IMR-90 (cell line): Measurements from ENCODE around the gene KDM3A. TPM values are rescaled to one million over a fixed set of nuclear protein-coding genes. Genes with fewer than 3 reads are reported as not detected.

Experiments
- ATAC-seq: fragments of 200-7000 bp; cut with Tn5 transposase; 2 replicates; pipeline ENCODE4 v1.9.1; 2020; ENCODE audit warnings: low read depth, mild to moderate bottlenecking, moderate library complexity
- BruUV-seq: library from RNA; stranded (reverse); fragments of 400-500 nt; replicated peaks from 2 replicates; lab custom pipeline; 2021; lab: Mats Ljungman, UMichigan
- CTCF ChIA-PET: fragments of 300-600 bp; formaldehyde crosslinking; extraction: SDS; loops from one replicate; lab custom pipeline; 2021; ENCODE audit warnings: antibody characterized with exemption; lab: Yijun Ruan, JAX
- POLR2A ChIA-PET: fragments of 300-600 bp; sonication (Branson Sonifier 250); formaldehyde crosslinking; loops from one replicate; lab custom pipeline; 2022; ENCODE audit warnings: antibody characterized with exemption; ENCODE audit not compliant: unreplicated experiment; lab: Charles Lee
- DNase-seq: peaks from one replicate; pipeline ENCODE4 v3.0.0; 2013
- H2AFZ ChIP-seq: replicated peaks from 2 replicates; pipeline ENCODE3; 2013; ENCODE audit warnings: low read length, mild to moderate bottlenecking; ENCODE audit not compliant: poor library complexity
- H2AK5ac ChIP-seq: 2 replicates; pipeline ENCODE4 v1.6.1; 2013; ENCODE audit warnings: low read depth, low read length, inconsistent platforms
- H2AK9ac ChIP-seq: replicated peaks from 2 replicates; pipeline ENCODE3; 2013; ENCODE audit warnings: mild to moderate bottlenecking, low read depth, low read length, moderate library complexity; ENCODE audit not compliant: poor library complexity
- H2BK120ac ChIP-seq: 2 replicates; pipeline ENCODE4 v1.6.1; 2013; ENCODE audit warnings: low read depth, low read length, inconsistent platforms
- H2BK15ac ChIP-seq: 3 replicates; pipeline ENCODE4 v1.6.1; 2013; ENCODE audit warnings: low read depth, low read length, inconsistent platforms
- H2BK20ac ChIP-seq: 2 replicates; pipeline ENCODE4 v1.6.1; 2013; ENCODE audit warnings: low read depth, mild to moderate bottlenecking, inconsistent platforms, low read length, moderate library complexity
- H2BK5ac ChIP-seq: 2 replicates; pipeline ENCODE4 v1.6.1; 2013; ENCODE audit warnings: mild to moderate bottlenecking, low read depth, low read length, inconsistent platforms; ENCODE audit not compliant: poor library complexity, severe bottlenecking
- H3K14ac ChIP-seq: replicated peaks from 2 replicates; pipeline ENCODE4 v1.6.1; 2013; ENCODE audit warnings: low read depth, low read length, inconsistent platforms
- H3K18ac ChIP-seq: 2 replicates; pipeline ENCODE4 v1.6.1; 2013; ENCODE audit warnings: low read depth, low read length, control low read depth
- H3K23ac ChIP-seq: 2 replicates; pipeline ENCODE4 v1.6.1; 2013; ENCODE audit warnings: low read depth, low read length, inconsistent platforms
- H3K27ac ChIP-seq: 2 replicates; pipeline ENCODE4 v1.5.1; 2013; ENCODE audit warnings: mild to moderate bottlenecking, control low read depth, low read length; ENCODE audit not compliant: insufficient read depth
- H3K27me3 ChIP-seq: 2 replicates; pipeline ENCODE4 v1.6.1; 2013; ENCODE audit warnings: low read length; ENCODE audit not compliant: control insufficient read depth, insufficient read depth
- H3K36me3 ChIP-seq: 2 replicates; pipeline ENCODE4 v1.6.1; 2013; ENCODE audit warnings: low read length, mixed read lengths; ENCODE audit not compliant: control insufficient read depth, insufficient read depth
- H3K4ac ChIP-seq: 2 replicates; pipeline ENCODE4 v1.6.1; 2013; ENCODE audit warnings: low read depth, low read length, inconsistent platforms
- H3K4me1 ChIP-seq: 2 replicates; pipeline ENCODE4 v1.6.1; 2013; ENCODE audit warnings: low read length, mixed read lengths; ENCODE audit not compliant: control insufficient read depth, insufficient read depth
- H3K4me2 ChIP-seq: 2 replicates; pipeline ENCODE4 v1.6.1; 2013; ENCODE audit warnings: low read depth, mild to moderate bottlenecking, control low read depth, low read length, moderate library complexity
- H3K4me3 ChIP-seq: 2 replicates; pipeline ENCODE4 v1.5.1; 2013; ENCODE audit warnings: low read depth, mild to moderate bottlenecking, control low read depth, low read length, moderate library complexity; ENCODE audit not compliant: insufficient read depth
- H3K56ac ChIP-seq: 2 replicates; pipeline ENCODE4 v1.6.1; 2013; ENCODE audit warnings: low read length, inconsistent platforms; ENCODE audit not compliant: insufficient read depth; ENCODE audit errors: extremely low read depth
- H3K79me1 ChIP-seq, 2 experiments: 2 replicates each; pipeline ENCODE4 v1.6.1; 2013; ENCODE audit warnings: low read length in 2 of 2, inconsistent platforms in 1 of 2, low read depth in 1 of 2
- H3K9ac ChIP-seq: 2 replicates; pipeline ENCODE4 v1.6.1; 2013; ENCODE audit warnings: low read depth, low read length, control low read depth
- H3K9me1 ChIP-seq: 2 replicates; pipeline ENCODE4 v1.6.1; 2013; ENCODE audit warnings: low read length, inconsistent platforms; ENCODE audit not compliant: insufficient read depth
- H3K9me3 ChIP-seq: 2 replicates; pipeline ENCODE4 v1.6.1; 2013; ENCODE audit warnings: low read length; ENCODE audit not compliant: control insufficient read depth, insufficient read depth
- H4K20me1 ChIP-seq: 2 replicates; pipeline ENCODE4 v1.6.1; 2013; ENCODE audit warnings: low read length, inconsistent platforms; ENCODE audit not compliant: insufficient read depth
- H4K5ac ChIP-seq: 2 replicates; pipeline ENCODE4 v1.6.1; 2013; ENCODE audit warnings: mild to moderate bottlenecking, low read depth, low read length, control low read depth
- H4K8ac ChIP-seq, 2 experiments: 2 replicates each; pipeline ENCODE4 v1.6.1; 2013; ENCODE audit warnings: low read depth in 2 of 2, low read length in 2 of 2, control low read depth in 1 of 2, inconsistent platforms in 1 of 2
- H4K91ac ChIP-seq: 2 replicates; pipeline ENCODE4 v1.6.1; 2013; ENCODE audit warnings: low read depth, low read length, inconsistent platforms; ENCODE audit not compliant: insufficient read depth
- BHLHE40 ChIP-seq: fragments of 150-350 bp; IDR thresholded peaks from 2 replicates; pipeline ENCODE4 v1.6.1; 2016; ENCODE audit warnings: mild to moderate bottlenecking, low read depth, low read length
- CTCF ChIP-seq: conservative IDR thresholded peaks from 2 replicates; pipeline ENCODE4 v1.5.1; 2012; ENCODE audit warnings: mild to moderate bottlenecking, low read depth, low read length, improper control_type of control experiment
- ELK1 ChIP-seq: fragments of 150-350 bp; IDR thresholded peaks from 2 replicates; pipeline ENCODE4 v1.6.1; 2016; ENCODE audit warnings: low read depth, mild to moderate bottlenecking, low read length, moderate library complexity, borderline replicate concordance
- FOS ChIP-seq: fragments of 150-350 bp; IDR thresholded peaks from 2 replicates; pipeline ENCODE4 v1.6.1; 2016; ENCODE audit warnings: low read depth, low read length
- NFE2L2 ChIP-seq: fragments of 150-350 bp; IDR thresholded peaks from 2 replicates; pipeline ENCODE4 v1.6.1; 2016; ENCODE audit warnings: low read depth, mild to moderate bottlenecking, low read length
- RCOR1 ChIP-seq: IDR thresholded peaks from 2 replicates; pipeline ENCODE4 v1.6.1; 2012; ENCODE audit warnings: mild to moderate bottlenecking, low read length, improper control_type of control experiment; ENCODE audit not compliant: insufficient replicate concordance
- RFX5 ChIP-seq: IDR thresholded peaks from 2 replicates; pipeline ENCODE4 v1.8.0; 2012; ENCODE audit warnings: low read depth, mild to moderate bottlenecking, low read length, moderate library complexity
- SMC3 ChIP-seq: fragments of 150-350 bp; IDR thresholded peaks from 2 replicates; pipeline ENCODE4 v1.6.1; 2016; ENCODE audit warnings: low read depth, mild to moderate bottlenecking, antibody characterized with exemption, low read length, moderate library complexity
- WGBS, 2 experiments: methylation state at CpG; one replicate each; pipeline versions ENCODE4 v1.1.5 to v1.1.7; 2013; ENCODE audit warnings: missing lambda C conversion rate in 2 of 2; ENCODE audit not compliant: insufficient read length in 1 of 2; ENCODE audit errors: extremely low coverage in 2 of 2; 5-methylcytosine and 5-hydroxymethylcytosine counted together
- dilution Hi-C: fragments of 300-500 bp; cut with HindIII; formaldehyde crosslinking; loops from one replicate; pipeline ENCODE4 v1.14.3; 2018; ENCODE audit warnings: low sequenced_read_pairs; ENCODE audit not compliant: unreplicated experiment
- in situ Hi-C: fragments of 300-500 bp; cut with MboI; formaldehyde crosslinking; loops from 3 replicates; pipeline ENCODE4 v1.14.3; 2019; ENCODE audit warnings: low sequenced_read_pairs, inconsistent platforms, mixed read lengths
- intact Hi-C: fragments of 100-400 bp; cut with micrococcal nuclease; formaldehyde crosslinking; loops from 2 replicates; pipeline ENCODE4 v1.10.0; 2022
- polyA plus RNA-seq, 3 experiments: library from polyadenylated mRNA; depleted of rRNA; stranded (reverse); fragments of >200 nt; gene quantifications; 2 replicates each; pipeline ENCODE4 v1.2.3, GENCODE V29; 2012; ENCODE audit warnings: low replicate concordance in 1 of 3
- total RNA-seq: library from RNA; depleted of rRNA; stranded (reverse); fragments of >200 nt; gene quantifications from 2 replicates; pipeline ENCODE4 v1.2.3, GENCODE V29; 2012

Gene KDM3A
- total and polyA plus RNA-seq, 2 of the 4 experiments (the other 2 are of a cell fraction), result 24.8 to 33.3 TPM

- Histone ChIP-seq H3K4me1 (peaks cover 6% of the 10 kb centered on the region; the same call in 1 of the 2 replicates), H2BK5ac (no peak overlapping the region), H3K14ac (no peak overlapping the region), H3K4ac (no peak overlapping the region), H2BK120ac (no peak overlapping the region), H3K4me2 (no peak overlapping the region), H4K91ac (no peak overlapping the region), H3K23ac (no peak overlapping the region), H3K36me3 (peaks cover 42% of the 10 kb centered on the region), H3K9me1 (0 out of 2 replicates have a peak, but pooled peaks cover 4% of the 10 kb centered on the region), H3K4me3 (no peak overlapping the region), H2AFZ (no peak overlapping the region), H3K9me3 (no peaks in the 10 kb centered on the region), H4K5ac (no peak overlapping the region), H3K79me1 (peaks cover 20 to 37% of the 10 kb centered on the region in 2 experiments), H4K8ac (no peak overlapping the region), H3K27ac (no peak overlapping the region), H2AK5ac (no peak overlapping the region), H2BK20ac (no peak overlapping the region), H2AK9ac (no peak overlapping the region), H4K20me1 (peaks cover 3% of the 10 kb centered on the region), H3K18ac (no peak overlapping the region), H3K27me3 (no peaks in the 10 kb centered on the region), H2BK15ac (no peak overlapping the region), H3K9ac (no peak overlapping the region), H3K56ac (no peak overlapping the region)
- in situ Hi-C loops (no loop called here), intact Hi-C loops (no loop called here), dilution Hi-C loops (no loop called here)
- no peak for TF ChIP-seq FOS
- TF ChIP-seq CTCF, result no peak
- TF ChIP-seq BHLHE40, result no peak
- TF ChIP-seq SMC3, result no peak
- no peak for TF ChIP-seq ELK1
- no peak for TF ChIP-seq RFX5
- TF ChIP-seq NFE2L2, result no peak
- TF ChIP-seq RCOR1, result no peak
- ChIA-PET POLR2A (no interaction called here), CTCF (no interaction called here)
- BruUV-seq, result no TSS peak
- WGBS, 2 experiments, result no CpG with 5 or more reads among the region's 6 CpGs
- DNase-seq (no peak), ATAC-seq (no peak)
Observed at GRCh38 chr2:86471637-86472036, 30.5 kb downstream of the KDM3A start.
